K562 (cell line): ENCODE results near the gene DOCK8. TPM values are rescaled to one million over a fixed set of nuclear protein-coding genes. Genes with fewer than 3 reads are reported as not detected.

Source experiments
- BCL6 ChIP-seq: fragments of 250-450 bp; sonication (Bioruptor Pico); IDR thresholded peaks from 2 replicates; pipeline ENCODE4 v1.4.0; 2020
- CTCFL ChIP-seq: IDR thresholded peaks from 2 replicates; pipeline ENCODE4 v1.6.1; 2011; ENCODE audit warnings: borderline replicate concordance, low read depth, mild to moderate bottlenecking, moderate library complexity, low read length; ENCODE audit not compliant: insufficient read depth, poor library complexity, severe bottlenecking
- FOXP4 ChIP-seq: sonication (generic); formaldehyde crosslinking; IDR thresholded peaks from 2 replicates; pipeline ENCODE4 v1.8.0; 2022; ENCODE audit warnings: mild to moderate bottlenecking, missing genetic modification reagents, borderline replicate concordance
- HLTF ChIP-seq: fragments of 450-650 bp; IDR thresholded peaks from 2 replicates; pipeline ENCODE4 v1.6.1; 2016
- MEF2D ChIP-seq: conservative IDR thresholded peaks from 2 replicates; pipeline ENCODE4 v1.6.1; 2016; ENCODE audit warnings: low read depth, missing genetic modification characterization, missing compliant biosample characterization
- MTA1 ChIP-seq: fragments of 450-650 bp; IDR thresholded peaks from 2 replicates; pipeline ENCODE4 v1.6.1; 2017; ENCODE audit warnings: borderline replicate concordance
- NCOA6 ChIP-seq: fragments of 450-650 bp; IDR thresholded peaks from 2 replicates; pipeline ENCODE4 v1.6.1; 2017; ENCODE audit warnings: mild to moderate bottlenecking
- REST ChIP-seq, 2 experiments: fragments of 450-650 bp; formaldehyde crosslinking in 1 of 2; IDR thresholded peaks; 2 replicates each; pipeline versions ENCODE4 v1.4.0 to v1.6.1; 2014 to 2020; ENCODE audit warnings: mild to moderate bottlenecking in 2 of 2, borderline replicate concordance in 1 of 2, low read depth in 1 of 2
- RFX5 ChIP-seq: IDR thresholded peaks from 2 replicates; pipeline ENCODE4 v1.6.1; 2011; ENCODE audit warnings: low read depth, mild to moderate bottlenecking, improper control_type of control experiment, low read length
- SIRT6 ChIP-seq: IDR thresholded peaks from one replicate; pipeline ENCODE4 v1.6.1; 2012; ENCODE audit warnings: low read depth, mild to moderate bottlenecking, control low read depth, inconsistent platforms, low read length, moderate library complexity
- SMAD2 ChIP-seq: fragments of 150-350 bp; IDR thresholded peaks from 2 replicates; pipeline ENCODE4 v1.6.1; 2014; ENCODE audit warnings: low read depth, mild to moderate bottlenecking, low read length
- SMARCB1 ChIP-seq: IDR thresholded peaks from 2 replicates; pipeline ENCODE4 v1.6.1; 2011; ENCODE audit warnings: improper control_type of control experiment, low read depth; ENCODE audit not compliant: insufficient read length
- TOE1 ChIP-seq, 2 experiments: fragments of 450-650 bp in 1 of 2; sonication (generic) in 1 of 2; formaldehyde crosslinking in 1 of 2; IDR thresholded peaks; 2 replicates each; pipeline versions ENCODE4 v1.7.1 to v1.8.0; 2016 to 2022; ENCODE audit warnings: borderline replicate concordance in 2 of 2, mild to moderate bottlenecking in 2 of 2, antibody characterized with exemption in 1 of 2, inconsistent platforms in 1 of 2, low read depth in 1 of 2, missing genetic modification reagents in 1 of 2, moderate library complexity in 1 of 2
- ZFPM2 ChIP-seq: fragments of 250-450 bp; sonication (Bioruptor Pico); IDR thresholded peaks from 2 replicates; pipeline ENCODE4 v1.5.1; 2022; ENCODE audit warnings: mild to moderate bottlenecking
- polyA plus RNA-seq, 8 experiments: library from polyadenylated mRNA; depleted of rRNA in 4 of 8; stranded (reverse) in 5 of 8; unstranded in 3 of 8; fragments of >200 nt; fragmentation: Nextera tagmentation in 2 of 8; fragmentation: Illumina TruSeq in 1 of 8; extraction: Ambion mirVana in 2 of 8; extraction: Trizol in 1 of 8; gene quantifications; 2 replicates each; pipeline versions ENCODE4 v1.2.1 to v1.2.3, GENCODE V29; 2011 to 2014; ENCODE audit warnings: inconsistent platforms in 1 of 8, missing spikeins in 1 of 8
- total RNA-seq, 7 experiments: library from RNA; depleted of rRNA in 6 of 7; stranded (reverse); fragments of >200 nt in 6 of 7; fragmentation: Illumina TruSeq in 2 of 7; extraction: Trizol in 2 of 7; gene quantifications; 2 replicates each; pipeline versions ENCODE4 v1.2.1 to v1.2.3, GENCODE V29; 2011 to 2021; ENCODE audit warnings: low replicate concordance in 1 of 7

DOCK8 gene
- total and polyA plus RNA-seq, 9 of the 15 experiments (the other 6 are each of a cell fraction or from before 2014, with no cell fraction given) = 14.4 to 53.8 (median 25.1) TPM

GRCh38 chr9:272251-273213 is 57.9 kb downstream of the DOCK8 start (continued):
- TF ChIP-seq REST (IDR thresholded peaks at IDR 0.05; ENCODE audit: borderline replicate concordance) (no peak), REST (CRISPR knock-in tag; IDR thresholded peaks at IDR 0.05; ENCODE audit: low read depth) (no peak), MEF2D (tag) (no peak), BCL6 (CRISPR knock-in tag) (no peak), HLTF (0 out of 2 replicates have a peak, but pooled peaks have one; percentile 22), SMAD2 (no peak), RFX5 (no peak), SIRT6 (no peak), TOE1 (IDR thresholded peaks at IDR 0.05; ENCODE audit: borderline replicate concordance) (peak; percentile 44; the same call in 1 of the 2 replicates), TOE1 (CRISPR knock-in tag; IDR thresholded peaks at IDR 0.05; ENCODE audit: borderline replicate concordance, low read depth) (no peak), CTCFL (no peak), MTA1 (no peak), FOXP4 (CRISPR knock-in tag) (no peak), SMARCB1 (no peak), NCOA6 (no peak), ZFPM2 (CRISPR knock-in tag) (no peak)
